ENCODE measurements around the gene HRH2.
"Not testable (repeated sequence)": the region's sequence is repeated elsewhere in the genome, so short reads cannot be mapped to it uniquely, and the experiment has no call there.

Gene HRH2, protein sequence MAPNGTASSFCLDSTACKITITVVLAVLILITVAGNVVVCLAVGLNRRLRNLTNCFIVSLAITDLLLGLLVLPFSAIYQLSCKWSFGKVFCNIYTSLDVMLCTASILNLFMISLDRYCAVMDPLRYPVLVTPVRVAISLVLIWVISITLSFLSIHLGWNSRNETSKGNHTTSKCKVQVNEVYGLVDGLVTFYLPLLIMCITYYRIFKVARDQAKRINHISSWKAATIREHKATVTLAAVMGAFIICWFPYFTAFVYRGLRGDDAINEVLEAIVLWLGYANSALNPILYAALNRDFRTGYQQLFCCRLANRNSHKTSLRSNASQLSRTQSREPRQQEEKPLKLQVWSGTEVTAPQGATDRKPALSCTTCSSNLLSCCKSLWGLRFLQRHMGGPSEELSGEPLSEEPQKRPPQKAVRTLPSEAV

DNA sequence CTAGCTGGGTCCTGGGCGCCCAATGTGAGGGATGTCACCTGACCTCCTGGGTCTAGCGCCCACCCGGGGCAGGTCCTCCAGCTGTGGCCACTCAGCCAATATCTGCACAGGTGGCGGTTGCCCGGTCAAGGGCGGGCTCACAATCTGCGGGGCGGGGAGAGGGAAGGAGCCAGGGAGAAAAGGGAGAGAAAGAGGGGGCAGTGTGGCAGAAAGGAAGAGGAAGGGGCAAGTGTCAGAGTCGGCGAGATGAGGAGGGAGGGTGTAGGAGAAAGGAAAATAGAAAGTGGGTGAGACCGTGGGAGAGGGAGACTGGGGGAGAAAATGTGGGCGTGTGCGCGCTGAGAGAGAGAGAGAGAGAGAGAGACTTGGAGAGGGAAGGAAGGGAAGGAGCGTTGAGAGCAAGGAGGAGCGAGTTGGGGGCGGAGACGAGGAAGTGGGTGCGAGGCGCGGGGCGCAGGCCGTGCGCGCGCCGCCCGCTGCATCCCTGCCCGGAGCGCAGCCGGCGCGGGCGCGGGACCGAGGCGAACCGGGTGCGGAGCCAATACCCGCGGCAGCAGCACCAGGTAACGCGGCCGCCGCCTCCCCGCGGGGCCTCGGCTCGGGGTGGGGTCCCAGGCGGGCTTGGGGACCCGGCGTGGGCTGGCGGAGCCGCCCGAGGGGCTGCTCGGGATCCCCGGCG, at the start of gene HRH2:
TSS of gene HRH2 (plus strand) at position 479 of the 679 bp plus-strand sequence. CDS start 25,163 bp downstream, outside the sequence.
- Histone ChIP-seq H3K4me1 (ENCODE audit: control insufficient read depth, insufficient read depth, low read length) (no peaks in the 10 kb centered on the region), H3K27ac (ENCODE audit: low read depth, low read length) (no peak within 1 kb of the TSS), H3K9ac (ENCODE audit: low read length) (no peak within 1 kb of the TSS), H3K4me3 (ENCODE audit: low read length) (peak within 1 kb of the TSS; percentile 51), H3K27me3 (ENCODE audit: control insufficient read depth, insufficient read depth, low read length) (peaks cover 10% of the 10 kb centered on the region), H3K36me3 (ENCODE audit: control insufficient read depth, insufficient read depth, low read length) (no peaks in the 10 kb centered on the region)

DNA sequence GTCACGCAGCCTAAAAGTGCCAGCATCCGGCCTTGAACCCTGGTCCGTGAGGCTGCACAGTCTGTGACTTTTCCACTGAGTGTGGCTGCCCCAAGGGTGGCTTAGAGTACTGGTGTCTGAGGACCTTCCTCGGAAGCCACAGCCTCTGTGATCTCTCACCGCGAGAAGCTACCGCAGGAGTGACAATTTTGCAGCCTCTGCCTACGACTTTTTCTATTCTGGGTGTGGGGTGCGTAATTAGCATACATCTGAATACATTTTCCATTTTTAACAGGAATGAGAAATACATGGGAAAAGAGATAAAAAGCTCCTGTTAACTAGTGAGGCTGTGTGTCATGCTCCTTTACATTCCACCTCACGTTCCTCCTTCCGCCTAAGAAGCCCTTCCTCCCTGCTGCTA, 48.3 kb upstream of the HRH2 start:
- Histone ChIP-seq H3K9ac (ENCODE audit: low read length) (no peak overlapping the region), H3K4me1 (ENCODE audit: control insufficient read depth, insufficient read depth, low read length) (no peaks in the 10 kb centered on the region), H3K4me3 (ENCODE audit: low read length) (no peak overlapping the region), H3K36me3 (ENCODE audit: control insufficient read depth, insufficient read depth, low read length) (no peaks in the 10 kb centered on the region), H3K27ac (ENCODE audit: low read depth, low read length) (no peak overlapping the region), H3K27me3 (ENCODE audit: control insufficient read depth, insufficient read depth, low read length) (no peaks in the 10 kb centered on the region)

DNA sequence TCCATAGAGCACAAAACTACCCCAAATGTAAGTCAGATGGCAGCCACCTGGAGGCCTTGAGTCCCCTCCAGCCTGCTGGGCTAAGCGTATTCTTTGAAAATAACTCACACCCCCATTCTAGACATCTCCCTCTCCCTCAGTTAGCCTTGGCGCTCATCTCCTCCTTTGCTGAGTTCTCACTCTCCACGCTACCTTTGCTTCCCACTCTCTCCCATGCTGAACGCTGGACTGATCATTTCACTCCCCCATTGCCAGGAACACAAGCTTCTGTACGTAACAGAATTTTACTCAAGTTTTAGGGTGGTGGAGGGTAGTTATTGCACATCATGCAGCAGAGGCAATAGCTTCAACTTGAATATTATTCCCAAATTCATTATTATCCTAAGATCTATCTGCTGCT, 47.5 kb upstream of the HRH2 start:
- Histone ChIP-seq H3K9ac (ENCODE audit: low read length) (no peak overlapping the region), H3K27me3 (ENCODE audit: control insufficient read depth, insufficient read depth, low read length) (no peaks in the 10 kb centered on the region), H3K4me1 (ENCODE audit: control insufficient read depth, insufficient read depth, low read length) (no peaks in the 10 kb centered on the region), H3K4me3 (ENCODE audit: low read length) (no peak overlapping the region), H3K36me3 (ENCODE audit: control insufficient read depth, insufficient read depth, low read length) (no peaks in the 10 kb centered on the region), H3K27ac (ENCODE audit: low read depth, low read length) (no peak overlapping the region)

DNA sequence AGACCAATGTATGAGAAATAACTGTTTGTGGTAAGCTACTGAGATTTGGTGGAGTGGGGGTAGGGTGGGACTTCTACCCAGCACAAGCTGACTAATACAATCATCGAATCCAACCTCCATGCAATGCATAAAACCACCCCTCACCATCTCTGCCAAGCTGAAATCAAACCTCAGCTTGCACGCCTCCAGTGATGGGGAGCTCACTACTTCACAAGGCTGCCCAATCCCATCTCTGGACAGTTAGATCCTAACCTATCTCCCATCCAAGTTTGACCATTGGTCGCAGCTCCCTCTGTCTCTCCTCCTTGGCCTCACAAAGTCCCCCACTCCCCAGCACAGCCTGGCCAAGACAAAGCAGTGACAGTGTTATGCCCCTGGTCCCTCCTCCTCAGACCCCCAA, 47.0 kb upstream of the HRH2 start:
- H3K4me3 ChIP-seq (ENCODE audit: low read length), result no peak overlapping the region
- no peak overlapping the region for H3K9ac ChIP-seq (ENCODE audit: low read length)
- no peaks in the 10 kb centered on the region for H3K36me3 ChIP-seq (ENCODE audit: control insufficient read depth, insufficient read depth, low read length)
- H3K27me3 ChIP-seq (ENCODE audit: control insufficient read depth, insufficient read depth, low read length), result no peaks in the 10 kb centered on the region
- H3K4me1 ChIP-seq (ENCODE audit: control insufficient read depth, insufficient read depth, low read length), result no peaks in the 10 kb centered on the region
- H3K27ac ChIP-seq (ENCODE audit: low read depth, low read length), result no peak overlapping the region

DNA sequence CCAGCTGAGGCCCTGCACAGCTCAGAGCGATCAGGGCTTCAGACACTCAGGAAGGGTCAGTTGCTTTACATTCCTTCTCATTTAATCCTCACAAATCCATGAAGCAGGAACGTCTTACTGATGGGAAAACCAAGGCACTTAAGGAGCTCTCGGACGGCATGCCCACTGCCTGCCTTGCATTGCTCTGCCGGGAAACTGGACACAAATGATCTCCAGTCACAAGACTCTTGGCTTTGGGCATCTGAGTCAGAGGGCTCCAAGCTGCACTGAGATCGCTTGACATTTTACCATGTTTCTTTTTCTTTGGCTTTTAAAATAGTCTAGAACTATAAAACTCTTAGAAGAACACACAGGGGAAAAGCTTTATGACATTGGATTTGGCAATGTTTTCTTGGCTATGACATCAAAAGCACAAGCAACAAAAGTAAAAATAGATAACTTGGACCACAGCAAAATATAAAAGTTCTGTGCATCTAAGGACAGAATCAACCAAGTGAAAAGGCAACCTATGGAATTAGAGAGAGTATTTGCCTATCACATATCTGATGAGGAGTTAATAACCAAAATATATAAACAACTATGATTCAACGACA, 43.6 kb upstream of the HRH2 start:
- Histone ChIP-seq H3K27me3 (ENCODE audit: control insufficient read depth, insufficient read depth, low read length) (no peaks in the 10 kb centered on the region), H3K4me1 (ENCODE audit: control insufficient read depth, insufficient read depth, low read length) (no peaks in the 10 kb centered on the region), H3K9ac (ENCODE audit: low read length) (no peak overlapping the region), H3K27ac (ENCODE audit: low read depth, low read length) (no peak overlapping the region), H3K4me3 (ENCODE audit: low read length) (no peak overlapping the region), H3K36me3 (ENCODE audit: control insufficient read depth, insufficient read depth, low read length) (no peaks in the 10 kb centered on the region)

DNA sequence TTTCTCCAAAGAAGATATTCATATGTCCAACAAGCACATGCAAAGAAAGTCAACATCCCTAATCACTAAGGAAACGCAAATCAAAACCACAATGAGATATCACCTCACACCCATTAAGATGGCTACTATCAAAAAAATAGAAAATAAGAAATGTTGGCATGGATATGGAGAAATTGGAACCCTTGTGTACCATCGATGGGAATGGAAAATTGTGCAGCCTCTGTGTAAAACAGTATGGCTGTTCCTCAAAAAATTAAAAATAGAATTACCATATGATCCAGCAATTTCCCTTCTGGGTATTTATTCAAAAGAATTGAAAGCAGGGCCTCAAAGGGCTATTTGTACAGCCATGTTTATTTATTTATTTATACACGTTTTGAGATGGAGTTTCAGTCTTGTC, 43.0 kb upstream of the HRH2 start:
- no peak overlapping the region for H3K27ac ChIP-seq (ENCODE audit: low read depth, low read length)

DNA sequence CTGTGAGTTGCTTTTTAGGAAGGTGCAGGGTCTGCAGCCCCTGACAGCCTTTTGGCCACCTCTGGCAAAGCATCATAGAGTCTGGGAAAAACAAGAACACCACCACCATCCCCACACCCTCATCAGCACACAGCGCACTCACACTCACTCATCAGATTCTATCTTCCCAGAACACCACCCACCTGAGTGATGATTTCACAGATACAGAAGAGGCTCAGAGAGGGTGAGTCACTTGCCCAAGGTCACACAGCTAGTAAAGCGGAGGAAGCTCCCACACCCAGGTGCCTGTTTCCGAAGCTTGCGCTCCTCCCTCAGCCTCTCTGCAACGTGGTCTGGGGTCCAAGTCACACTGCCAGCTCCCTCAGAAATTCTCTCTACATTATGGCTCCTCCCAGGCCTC, 41.8 kb upstream of the HRH2 start:
- Histone ChIP-seq H3K27ac (ENCODE audit: low read depth, low read length) (no peak overlapping the region), H3K4me3 (ENCODE audit: low read length) (no peak overlapping the region)

More for the DNA sequence above, 43.0 kb upstream of the HRH2 start:
- Histone ChIP-seq H3K9ac (ENCODE audit: low read length) (no peak overlapping the region), H3K27me3 (ENCODE audit: control insufficient read depth, insufficient read depth, low read length) (no peaks in the 10 kb centered on the region), H3K4me1 (ENCODE audit: control insufficient read depth, insufficient read depth, low read length) (no peaks in the 10 kb centered on the region), H3K36me3 (ENCODE audit: control insufficient read depth, insufficient read depth, low read length) (no peaks in the 10 kb centered on the region), H3K4me3 (ENCODE audit: low read length) (no peak overlapping the region)

DNA sequence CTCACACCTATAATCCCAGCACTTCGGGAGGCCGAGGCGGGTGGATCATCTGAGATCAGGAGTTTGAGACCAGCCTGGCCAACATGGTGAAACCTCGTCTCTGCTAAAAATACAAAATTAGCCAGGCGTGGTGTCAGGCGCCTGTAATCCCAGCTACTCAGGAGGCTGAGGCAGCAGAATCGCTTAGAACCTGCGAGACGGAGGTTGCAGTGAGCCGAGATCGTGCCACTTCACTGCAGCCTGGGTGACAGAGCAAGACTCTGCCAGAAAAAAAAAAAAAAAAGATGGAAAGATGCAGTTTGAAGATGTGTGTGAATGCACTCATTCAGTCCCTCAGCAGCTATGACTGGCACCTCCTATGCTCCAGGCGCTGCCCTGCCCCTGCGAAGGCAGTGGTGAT, 41.3 kb upstream of the HRH2 start:
- not testable (repeated sequence) for H3K27me3 ChIP-seq (ENCODE audit: control insufficient read depth, insufficient read depth, low read length); H3K27ac ChIP-seq (ENCODE audit: low read depth, low read length); H3K4me3 ChIP-seq (ENCODE audit: low read length); H3K9ac ChIP-seq (ENCODE audit: low read length); H3K36me3 ChIP-seq (ENCODE audit: control insufficient read depth, insufficient read depth, low read length); H3K4me1 ChIP-seq (ENCODE audit: control insufficient read depth, insufficient read depth, low read length)

More for the DNA sequence above, 41.8 kb upstream of the HRH2 start:
- no peaks in the 10 kb centered on the region for H3K27me3 ChIP-seq (ENCODE audit: control insufficient read depth, insufficient read depth, low read length)
- no peaks in the 10 kb centered on the region for H3K4me1 ChIP-seq (ENCODE audit: control insufficient read depth, insufficient read depth, low read length)
- H3K9ac ChIP-seq (ENCODE audit: low read length), result no peak overlapping the region
- no peaks in the 10 kb centered on the region for H3K36me3 ChIP-seq (ENCODE audit: control insufficient read depth, insufficient read depth, low read length)

DNA sequence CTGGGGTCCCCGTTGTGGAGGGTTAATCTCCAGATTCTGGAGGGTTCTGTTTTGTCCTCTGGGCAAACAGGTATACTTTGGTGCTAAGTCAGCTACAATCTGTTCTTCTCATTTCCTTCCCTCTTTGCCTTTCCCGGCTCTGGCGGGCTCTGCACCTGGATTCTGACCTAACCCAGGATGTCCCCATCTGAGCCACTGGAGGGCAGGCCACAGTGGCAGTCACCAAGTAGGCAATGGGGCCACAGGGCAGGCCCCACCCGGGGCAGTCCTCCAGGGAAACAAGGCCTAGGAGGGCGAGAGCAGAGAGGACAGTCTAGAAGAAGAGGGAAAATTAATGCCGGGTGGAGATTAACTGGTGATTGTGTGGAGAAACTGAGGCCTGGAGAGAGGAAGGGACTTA, 40.4 kb upstream of the HRH2 start:
- no peaks in the 10 kb centered on the region for H3K27me3 ChIP-seq (ENCODE audit: control insufficient read depth, insufficient read depth, low read length)
- H3K9ac ChIP-seq (ENCODE audit: low read length), result no peak overlapping the region
- H3K36me3 ChIP-seq (ENCODE audit: control insufficient read depth, insufficient read depth, low read length), result no peaks in the 10 kb centered on the region
- no peaks in the 10 kb centered on the region for H3K4me1 ChIP-seq (ENCODE audit: control insufficient read depth, insufficient read depth, low read length)
- H3K4me3 ChIP-seq (ENCODE audit: low read length), result no peak overlapping the region
- H3K27ac ChIP-seq (ENCODE audit: low read depth, low read length), result no peak overlapping the region

DNA sequence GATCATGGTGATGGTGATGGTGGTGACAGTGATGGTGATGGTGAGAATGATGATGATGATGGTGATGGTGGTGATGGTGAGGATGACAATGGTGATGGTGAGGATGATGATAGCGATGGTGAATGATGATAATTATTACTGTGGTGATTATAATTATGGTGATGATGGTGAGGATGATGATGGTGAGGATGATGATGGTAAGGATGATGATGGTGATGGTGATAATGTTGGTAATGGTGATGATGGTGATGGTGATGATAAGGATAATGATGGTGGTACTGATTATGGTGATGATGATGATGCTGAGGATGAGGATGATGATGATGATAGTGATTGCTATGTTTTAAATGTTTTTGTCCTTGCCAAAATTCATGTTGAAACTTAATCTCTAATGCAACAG, 37.3 kb upstream of the HRH2 start:
- no peaks in the 10 kb centered on the region for H3K36me3 ChIP-seq (ENCODE audit: control insufficient read depth, insufficient read depth, low read length)
- no peak overlapping the region for H3K9ac ChIP-seq (ENCODE audit: low read length)
- H3K4me3 ChIP-seq (ENCODE audit: low read length), result no peak overlapping the region
- no peak overlapping the region for H3K27ac ChIP-seq (ENCODE audit: low read depth, low read length)
- H3K27me3 ChIP-seq (ENCODE audit: control insufficient read depth, insufficient read depth, low read length), result no peaks in the 10 kb centered on the region
- no peaks in the 10 kb centered on the region for H3K4me1 ChIP-seq (ENCODE audit: control insufficient read depth, insufficient read depth, low read length)

DNA sequence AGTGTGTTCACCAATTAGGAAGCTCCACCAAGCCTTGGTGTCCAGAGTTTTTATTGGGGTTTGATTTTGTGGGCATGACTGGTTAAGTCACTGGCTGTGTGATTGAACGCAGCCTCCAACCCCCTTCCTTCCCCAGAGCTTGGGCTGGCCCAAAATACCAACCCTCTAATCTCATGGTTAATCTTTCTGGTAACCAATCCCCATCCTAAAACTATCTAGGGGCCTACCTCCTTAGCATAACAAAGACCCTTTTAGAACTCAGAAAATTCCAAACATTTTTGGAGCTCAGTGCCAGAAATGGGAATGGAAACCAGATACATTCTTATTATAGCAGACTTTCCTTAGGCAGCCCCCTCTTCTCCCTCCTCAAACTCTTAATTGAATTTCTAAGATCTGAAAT, 35.9 kb upstream of the HRH2 start:
- H3K4me1 ChIP-seq (ENCODE audit: control insufficient read depth, insufficient read depth, low read length), result no peaks in the 10 kb centered on the region
- H3K4me3 ChIP-seq (ENCODE audit: low read length), result no peak overlapping the region
- H3K9ac ChIP-seq (ENCODE audit: low read length), result no peak overlapping the region
- H3K27ac ChIP-seq (ENCODE audit: low read depth, low read length), result no peak overlapping the region
- H3K27me3 ChIP-seq (ENCODE audit: control insufficient read depth, insufficient read depth, low read length), result no peaks in the 10 kb centered on the region
- H3K36me3 ChIP-seq (ENCODE audit: control insufficient read depth, insufficient read depth, low read length), result no peaks in the 10 kb centered on the region

DNA sequence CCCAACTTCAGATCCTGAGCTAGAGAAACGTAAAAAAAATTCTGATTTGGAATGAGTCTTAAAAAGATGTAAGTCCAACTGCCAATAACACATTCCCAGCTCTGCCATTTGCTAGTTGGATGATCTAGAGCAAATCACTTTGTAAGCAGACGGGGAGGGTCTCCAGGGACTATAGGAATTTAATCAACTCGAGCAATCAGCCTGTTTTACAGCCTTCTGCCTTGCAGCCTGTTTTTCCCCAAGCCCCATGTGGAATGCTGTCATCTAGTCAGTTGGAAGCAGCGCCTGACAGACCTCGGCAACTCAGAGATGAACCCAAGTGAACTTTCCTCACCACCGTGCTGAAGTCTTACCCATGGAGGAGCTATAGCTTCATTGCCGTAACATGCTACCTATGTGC, 34.8 kb upstream of the HRH2 start:
- H3K9ac ChIP-seq (ENCODE audit: low read length), result no peak overlapping the region
- no peak overlapping the region for H3K4me3 ChIP-seq (ENCODE audit: low read length)
- H3K4me1 ChIP-seq (ENCODE audit: control insufficient read depth, insufficient read depth, low read length), result no peaks in the 10 kb centered on the region
- no peaks in the 10 kb centered on the region for H3K36me3 ChIP-seq (ENCODE audit: control insufficient read depth, insufficient read depth, low read length)
- no peak overlapping the region for H3K27ac ChIP-seq (ENCODE audit: low read depth, low read length)
- H3K27me3 ChIP-seq (ENCODE audit: control insufficient read depth, insufficient read depth, low read length), result no peaks in the 10 kb centered on the region

Data from rectal smooth muscle tissue (tissue), 1 donor.